Fibroblast of lung (primary cell): ENCODE measurements around the gene SLC29A1.

Experiments used
- EZH2 ChIP-seq: IDR thresholded peaks from 2 replicates; pipeline ENCODE4 v1.5.1; 2012; ENCODE audit warnings: low read length, control low read depth, mild to moderate bottlenecking; ENCODE audit errors: missing control alignments
- TF ChIP-seq, protein P1 (sequence below), 2 donors: IDR thresholded peaks in 1 of 2; conservative IDR thresholded peaks in 1 of 2; 1 replicate in 1 of 2; 2 replicates in 1 of 2; pipeline ENCODE4 v1.5.1; 2011 to 2012; ENCODE audit warnings: low read length in 2 of 2, control low read depth in 1 of 2, inconsistent platforms in 1 of 2, low read depth in 1 of 2, mild to moderate bottlenecking in 1 of 2

GRCh38 chr6:44179072-44179536, 44.3 kb upstream of the SLC29A1 start:
- TF ChIP-seq, protein P1, sequence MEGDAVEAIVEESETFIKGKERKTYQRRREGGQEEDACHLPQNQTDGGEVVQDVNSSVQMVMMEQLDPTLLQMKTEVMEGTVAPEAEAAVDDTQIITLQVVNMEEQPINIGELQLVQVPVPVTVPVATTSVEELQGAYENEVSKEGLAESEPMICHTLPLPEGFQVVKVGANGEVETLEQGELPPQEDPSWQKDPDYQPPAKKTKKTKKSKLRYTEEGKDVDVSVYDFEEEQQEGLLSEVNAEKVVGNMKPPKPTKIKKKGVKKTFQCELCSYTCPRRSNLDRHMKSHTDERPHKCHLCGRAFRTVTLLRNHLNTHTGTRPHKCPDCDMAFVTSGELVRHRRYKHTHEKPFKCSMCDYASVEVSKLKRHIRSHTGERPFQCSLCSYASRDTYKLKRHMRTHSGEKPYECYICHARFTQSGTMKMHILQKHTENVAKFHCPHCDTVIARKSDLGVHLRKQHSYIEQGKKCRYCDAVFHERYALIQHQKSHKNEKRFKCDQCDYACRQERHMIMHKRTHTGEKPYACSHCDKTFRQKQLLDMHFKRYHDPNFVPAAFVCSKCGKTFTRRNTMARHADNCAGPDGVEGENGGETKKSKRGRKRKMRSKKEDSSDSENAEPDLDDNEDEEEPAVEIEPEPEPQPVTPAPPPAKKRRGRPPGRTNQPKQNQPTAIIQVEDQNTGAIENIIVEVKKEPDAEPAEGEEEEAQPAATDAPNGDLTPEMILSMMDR (conservative IDR thresholded peaks at IDR 0.05 in 1 of 2, IDR thresholded peaks at IDR 0.05 in 1 of 2; ENCODE audit: low read depth in 1 of 2, low read length in 2 of 2) = no peak
- no peak for TF ChIP-seq EZH2
